ENCODE results near the gene HTATSF1.

The HTATSF1 gene

DNA sequence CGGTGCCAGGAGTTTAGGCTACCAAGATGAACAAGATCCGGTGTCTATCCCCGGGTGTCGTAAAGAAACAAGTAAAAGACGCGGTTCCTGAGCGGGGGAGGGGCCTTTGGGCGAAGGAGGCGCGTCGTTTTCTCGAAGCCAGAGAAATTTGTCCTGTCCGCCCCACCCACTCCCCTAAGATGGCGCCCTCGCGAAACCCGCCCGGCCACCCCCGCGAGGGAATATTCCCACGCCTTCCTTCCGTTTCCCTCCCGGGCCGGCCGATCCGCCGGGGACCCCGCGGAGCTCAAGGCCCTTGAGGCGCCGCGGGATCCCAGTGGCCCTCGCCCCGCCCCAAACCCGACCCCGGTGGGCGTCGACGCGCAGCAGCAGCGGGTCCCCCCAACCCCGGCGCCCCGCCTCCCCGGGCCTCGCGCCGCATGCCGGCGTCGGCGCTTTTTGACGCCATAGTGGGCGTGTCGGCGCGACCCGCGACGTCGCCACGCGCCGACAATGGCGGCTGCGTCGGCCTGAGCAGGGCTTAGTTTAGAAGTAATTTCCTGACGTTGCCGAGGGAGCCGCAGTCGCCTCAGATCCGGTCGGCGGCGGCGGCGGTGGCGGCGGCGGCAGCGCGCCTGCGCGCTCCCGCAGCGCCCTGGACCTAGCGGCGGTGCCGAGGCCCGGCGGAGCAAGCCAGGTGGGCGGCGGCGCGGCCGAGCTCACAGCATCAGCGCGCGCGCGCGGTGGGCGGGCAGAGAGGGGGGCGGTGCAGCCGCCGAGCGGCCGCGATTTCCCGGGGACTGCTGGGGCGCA lies 432 bp upstream of the HTATSF1 start:
- peak; percentile 69 to 87 (median 80) for DNase-seq

DNA sequence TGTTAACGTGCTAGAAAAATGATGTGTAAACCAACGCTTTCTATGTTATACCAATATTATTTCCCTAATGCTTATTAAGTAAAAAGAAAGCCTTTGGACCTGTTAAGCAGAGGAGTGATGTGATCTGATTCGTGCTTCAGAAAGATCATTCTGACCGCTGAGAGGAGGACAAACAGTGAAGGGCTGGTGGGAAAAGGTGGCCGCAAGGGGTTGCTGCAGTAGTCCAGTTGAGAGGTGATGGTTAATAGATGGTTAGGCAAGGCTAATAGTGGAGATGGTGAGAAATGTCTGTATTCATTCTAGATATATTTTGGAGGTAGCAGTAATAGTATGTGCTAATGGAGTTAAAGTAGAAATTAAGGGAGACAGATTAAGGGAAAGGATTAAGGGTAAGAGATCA lies 21.7 kb downstream of the HTATSF1 start:
- no peak for DNase-seq

DNA sequence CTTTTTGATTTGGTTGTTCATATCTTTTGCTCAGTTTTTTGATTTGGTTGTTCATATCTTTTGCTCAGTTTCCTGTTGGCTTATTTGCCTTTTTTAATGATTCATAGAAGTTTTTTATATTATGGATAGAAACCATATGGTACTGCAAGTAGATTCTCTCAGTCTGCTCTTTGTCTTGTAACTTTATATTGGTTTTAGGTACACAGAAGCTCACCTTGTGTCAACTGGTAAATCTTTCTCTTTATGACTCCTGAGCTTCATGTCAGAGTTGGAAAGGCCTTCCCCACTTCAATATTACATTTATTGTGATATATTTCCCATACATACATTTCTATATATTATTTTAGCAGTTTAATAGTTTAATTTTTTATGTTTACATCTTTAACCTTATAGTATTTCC lies 26.4 kb downstream of the HTATSF1 start:
- DNase-seq = no peak

DNA sequence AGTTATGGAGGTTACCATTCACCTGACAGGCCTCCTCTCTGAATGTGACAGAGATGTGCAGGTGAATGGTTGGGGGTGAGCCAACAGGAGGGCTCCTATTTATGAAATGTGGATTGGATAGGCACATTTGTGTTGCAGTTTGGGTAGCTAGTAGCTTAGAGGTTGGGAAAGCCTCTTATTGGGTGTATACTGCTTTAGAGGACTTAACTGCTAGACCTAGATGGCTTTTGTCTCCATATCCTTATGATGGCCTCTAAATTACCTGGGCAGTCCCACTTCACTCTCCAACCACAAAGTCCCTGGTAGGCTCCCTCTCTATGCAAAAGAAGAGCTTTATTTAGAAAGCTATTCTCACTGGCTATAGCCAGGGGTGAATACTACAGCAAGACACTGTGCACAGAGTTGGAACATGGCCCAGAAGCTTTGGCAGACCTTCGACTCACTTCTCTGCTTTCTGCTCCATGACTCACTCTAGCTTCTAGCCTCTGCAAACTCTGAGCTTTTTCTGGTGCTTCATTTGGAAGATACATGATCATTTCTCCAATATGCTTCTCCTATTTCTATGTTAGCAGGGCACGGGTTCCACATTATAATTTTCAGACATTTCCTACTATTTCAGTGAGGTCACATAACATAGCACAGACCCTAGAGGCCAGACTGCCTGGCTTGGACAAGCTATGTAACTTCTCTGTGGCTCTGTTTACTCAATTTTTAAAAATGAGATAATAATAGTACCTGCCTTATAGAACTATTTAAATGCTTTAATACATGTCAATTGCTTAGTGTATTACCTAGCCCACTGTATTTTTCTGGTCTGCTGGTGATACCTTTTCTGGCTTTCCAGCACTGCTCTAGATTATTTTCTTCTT lies 28.6 kb downstream of the HTATSF1 start:
- DNase-seq = no peak

DNA sequence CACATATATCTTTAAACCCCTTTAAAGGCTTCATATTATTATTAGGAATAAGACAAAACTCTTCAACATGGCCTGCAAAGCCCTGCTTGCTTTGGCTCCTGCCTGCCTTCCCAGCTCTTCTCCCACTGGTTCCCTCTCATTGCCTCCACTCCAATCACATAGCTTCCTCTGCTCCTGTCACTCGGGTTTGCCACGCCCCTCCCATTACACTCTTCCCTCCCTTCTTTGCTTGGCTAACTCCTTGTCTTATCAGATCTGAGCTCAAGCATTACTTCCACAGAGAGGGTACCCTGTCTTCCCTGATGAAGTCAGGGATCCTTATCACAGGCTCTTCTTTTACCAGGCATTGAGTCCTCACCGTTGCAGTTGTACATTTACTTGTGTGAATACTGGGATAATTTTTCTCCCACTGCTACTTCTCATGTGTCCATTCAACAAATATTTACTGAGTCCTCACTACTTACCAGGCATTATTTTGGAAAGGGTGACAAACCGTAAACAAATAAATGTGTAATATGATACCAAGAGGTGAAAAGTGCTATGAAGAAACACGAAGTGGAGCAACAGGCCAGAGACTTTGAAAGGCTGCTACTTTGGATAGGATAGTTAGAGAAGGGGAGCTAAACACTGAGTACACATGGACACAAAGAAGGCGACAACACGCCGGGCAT lies 31.4 kb downstream of the HTATSF1 start:
- no peak for DNase-seq

DNA sequence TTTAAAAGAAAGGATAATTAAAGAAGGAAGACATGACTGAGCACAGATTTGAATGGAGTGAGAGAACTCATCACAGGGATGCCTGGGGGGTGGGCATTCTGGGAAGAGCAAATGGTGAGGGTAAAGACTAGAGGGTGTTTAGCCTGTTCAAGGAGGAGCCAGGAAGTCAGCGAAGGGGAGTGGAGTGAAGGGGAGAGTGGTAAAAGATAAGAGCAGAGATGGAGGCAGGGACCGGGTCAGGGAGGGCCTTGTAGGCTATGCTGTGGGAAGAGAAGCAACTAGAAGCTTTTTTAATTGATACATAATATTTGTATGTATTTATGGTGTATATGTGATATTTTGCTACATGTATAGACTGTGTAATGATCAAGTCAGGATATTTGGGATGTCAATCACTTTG lies 32.4 kb downstream of the HTATSF1 start:
- DNase-seq = no peak

DNA sequence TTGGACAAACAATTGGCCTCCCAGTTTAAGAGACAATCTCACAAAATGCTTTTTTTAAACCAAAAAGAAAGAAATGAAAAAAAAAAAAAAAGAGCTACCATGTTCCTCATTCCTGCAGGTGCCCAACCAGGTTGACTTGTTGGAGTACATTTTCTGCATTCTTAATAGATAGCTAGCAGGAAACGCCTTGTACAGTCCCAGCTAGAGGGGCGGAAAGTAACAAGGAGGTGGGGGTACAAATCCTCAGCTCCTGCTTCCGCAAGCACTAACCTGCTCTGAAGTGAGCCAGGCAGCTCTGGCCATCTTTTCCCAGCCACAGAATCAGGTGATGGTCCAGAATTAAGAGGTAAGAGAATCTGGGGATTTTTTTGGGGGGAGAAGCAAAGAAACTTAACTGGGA lies 34.6 kb downstream of the HTATSF1 start, which contains the start of gene VGLL1:
Gene VGLL1 (plus strand): TSS at position 265 of the 400 bp plus-strand sequence. CDS start 3,806 bp downstream, outside the sequence.
- no peak for DNase-seq

DNA sequence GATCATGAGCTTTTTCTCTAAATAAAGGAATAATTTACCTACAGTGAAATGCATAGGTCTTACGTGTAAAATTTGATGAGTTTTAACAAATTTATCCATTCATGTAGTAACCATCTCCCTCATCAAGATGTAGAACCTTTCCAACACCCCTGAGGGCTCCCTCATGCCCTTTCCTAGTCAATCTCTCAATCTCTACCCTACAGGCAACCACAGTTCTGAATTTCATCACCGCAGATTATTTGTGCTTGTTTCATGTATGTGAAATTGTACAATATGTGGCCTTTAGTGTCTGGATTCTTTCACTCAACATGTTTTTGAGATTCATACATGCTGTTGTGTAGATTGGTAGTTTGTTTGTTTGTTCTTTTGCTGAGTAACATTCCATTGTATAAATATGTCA lies 36.7 kb downstream of the HTATSF1 start:
- DNase-seq = no peak

DNA sequence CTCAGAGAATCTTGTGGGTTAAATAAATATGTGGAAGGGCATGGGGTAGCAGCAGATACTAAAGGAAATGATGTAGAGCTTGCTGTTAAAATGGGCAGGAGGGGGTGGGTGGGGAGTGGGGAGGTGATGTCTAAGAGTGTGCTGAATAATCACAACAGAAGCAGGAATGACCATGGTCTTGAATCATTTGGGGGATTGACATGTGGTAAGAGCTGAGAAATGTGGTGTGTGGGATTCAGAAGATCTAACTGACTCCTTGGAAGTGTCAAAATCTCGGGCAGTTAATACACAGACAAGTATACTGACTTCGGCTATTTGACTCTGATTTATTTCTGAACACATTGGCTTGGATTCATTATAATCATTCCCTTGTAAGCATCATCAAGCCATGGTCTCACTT lies 41.4 kb downstream of the HTATSF1 start:
- no peak for DNase-seq

DNA sequence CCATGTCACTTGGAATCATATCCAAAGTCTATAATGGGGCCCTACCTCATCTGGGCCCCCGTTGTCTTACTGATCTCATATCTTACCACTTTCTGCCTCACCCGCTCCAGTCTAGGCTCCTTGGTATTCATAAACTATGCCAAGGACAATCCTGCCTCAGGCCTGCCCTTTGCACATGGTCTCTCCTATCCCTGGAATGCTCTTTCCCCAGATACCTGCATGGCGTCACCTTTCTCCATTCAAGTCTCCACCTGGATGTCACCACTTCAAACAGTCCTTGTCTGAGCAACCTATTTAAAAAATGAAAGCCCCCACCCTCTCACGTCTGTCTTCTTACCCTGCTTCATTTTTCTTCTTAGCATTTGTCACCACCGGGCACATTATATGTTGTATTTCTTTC lies 42.8 kb downstream of the HTATSF1 start:
- DNase-seq = no peak

DNA sequence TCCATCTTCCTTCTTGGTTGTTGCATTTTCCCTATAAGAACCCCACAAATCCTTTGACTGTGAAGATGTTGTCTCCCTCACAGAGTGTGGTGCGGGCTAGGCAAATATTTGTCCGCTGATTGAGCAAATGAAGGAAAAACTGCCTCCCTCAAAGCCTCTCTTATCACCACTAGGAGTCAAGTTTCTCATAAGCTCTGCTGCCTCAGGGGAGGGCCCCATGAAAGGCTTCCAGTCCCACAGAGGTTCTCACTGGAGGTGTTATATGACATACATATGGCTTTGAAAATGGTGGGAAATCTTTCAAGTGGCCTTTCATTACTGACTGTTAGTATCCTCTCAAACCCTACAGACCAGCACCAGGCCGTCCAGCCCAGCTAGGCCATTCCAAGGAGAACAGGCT lies 43.9 kb downstream of the HTATSF1 start:
- DNase-seq = no peak

DNA sequence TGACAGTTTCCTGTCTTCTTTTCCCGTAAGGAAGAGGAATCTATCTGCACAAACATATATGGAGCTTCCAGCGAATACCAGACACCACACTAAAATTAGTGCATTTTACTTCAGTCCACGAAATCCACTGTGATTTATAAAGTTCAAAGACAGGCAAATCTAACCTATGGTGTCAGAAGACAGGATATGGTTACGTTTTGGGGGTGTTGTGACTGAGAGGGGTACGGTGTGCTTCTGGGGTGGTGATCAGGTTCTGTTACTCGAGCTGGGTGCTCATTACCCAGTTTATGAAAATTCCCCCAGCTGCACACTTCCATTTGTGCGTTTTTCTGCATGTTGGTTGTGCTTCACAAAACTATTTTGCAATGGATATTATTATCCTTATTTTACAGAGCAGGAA lies 44.9 kb downstream of the HTATSF1 start:
- no peak for DNase-seq

DNA sequence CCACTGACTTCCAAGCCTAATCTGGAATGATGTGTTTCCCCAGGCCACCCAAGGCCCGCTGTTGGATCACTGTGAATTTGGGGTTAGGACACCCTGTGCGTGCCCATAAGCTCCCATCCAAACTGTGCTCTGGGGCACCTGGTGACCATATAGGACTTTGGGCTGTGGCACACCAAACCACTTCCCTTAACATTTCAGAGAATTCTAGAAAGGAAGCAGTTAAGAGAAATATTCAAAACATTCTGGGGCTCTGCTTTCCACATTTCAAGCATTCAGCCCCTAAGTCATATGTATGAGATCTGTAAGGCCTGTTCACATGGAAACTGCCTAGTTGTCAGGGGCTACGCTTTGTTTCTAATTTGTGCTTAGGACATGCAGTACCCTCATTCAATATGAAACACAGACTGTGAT lies 49.0 kb downstream of the HTATSF1 start:
- no peak for DNase-seq

DNA sequence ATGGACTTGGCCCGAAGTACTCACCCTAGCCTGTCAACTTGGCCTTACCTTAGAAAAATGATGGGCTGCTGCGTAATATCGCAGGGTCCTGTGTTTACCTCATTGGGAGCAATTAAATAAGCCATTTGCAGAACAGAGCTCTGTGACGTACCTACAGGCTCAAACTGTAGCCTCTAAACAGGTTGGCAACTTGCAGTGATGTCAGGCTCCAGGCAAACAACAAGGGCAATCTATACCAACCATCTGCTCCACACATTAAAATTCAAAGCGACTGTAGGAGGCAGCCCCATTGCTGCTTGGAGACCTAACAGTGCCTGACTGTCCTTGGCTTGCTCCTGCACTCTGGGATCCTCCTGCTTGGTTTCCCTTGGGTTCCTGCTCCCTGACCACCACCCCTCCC lies 51.8 kb downstream of the HTATSF1 start:
- no peak for DNase-seq

DNA sequence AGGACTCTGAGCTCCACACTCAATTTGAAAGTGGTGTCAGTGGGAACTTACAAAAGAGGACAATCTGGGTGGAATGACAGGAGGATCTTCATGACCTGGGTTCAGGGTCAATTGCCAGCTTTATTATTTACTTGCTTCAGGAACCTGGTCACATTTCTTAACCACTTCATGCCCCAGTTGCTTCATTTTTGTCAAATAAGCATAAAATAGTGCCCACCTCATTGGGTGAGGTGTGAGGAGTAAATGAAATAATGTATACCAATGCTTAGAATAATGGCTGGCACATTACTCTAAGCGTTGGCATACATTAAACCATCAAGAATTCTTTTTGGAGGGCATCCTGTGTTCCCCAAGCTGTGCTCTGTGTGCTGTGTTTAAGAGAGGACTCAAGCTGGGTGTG lies 54.0 kb downstream of the HTATSF1 start:
- DNase-seq = no peak

DNA sequence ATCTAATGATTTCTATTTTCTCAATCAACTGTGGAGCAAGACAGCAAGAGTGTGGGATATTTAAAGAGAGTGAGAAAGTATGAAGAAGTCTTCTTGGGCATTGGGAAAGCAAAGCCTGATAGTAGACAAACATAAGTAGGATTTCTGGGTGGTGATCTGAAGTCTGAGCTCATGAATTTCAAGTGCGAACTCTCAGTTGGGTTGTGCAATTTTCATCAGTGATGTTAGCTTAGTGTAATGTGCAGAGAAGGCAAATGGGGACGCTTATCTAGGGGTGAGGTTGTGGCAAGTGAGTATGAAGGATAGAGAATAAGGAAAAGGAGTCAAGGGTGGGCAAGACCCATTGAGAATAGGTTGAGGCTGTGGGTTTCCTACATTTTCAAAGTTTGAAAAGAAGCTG lies 58.3 kb downstream of the HTATSF1 start:
- DNase-seq = no peak

All from activated CD4-positive, CD25-positive, alpha-beta regulatory T cell (primary cell).